ENCODE results near the gene GAB1. TPM values are rescaled to one million over a fixed set of nuclear protein-coding genes. Genes with fewer than 3 reads are reported as not detected.

Gene GAB1
- total RNA-seq, 1 donor from 2014 or later, result 29.0 TPM

GRCh38 chr4:143356493-143356892 lies 19.8 kb downstream of the GAB1 start:
- no peak for DNase-seq (ENCODE audit: extremely low spot score in 2 of 2)
- peak overlapping the region in 1 of 2 donors; percentile 2 for H3K4me3 ChIP-seq
- no peaks in the 10 kb centered on the region for H3K36me3 ChIP-seq
- H3K9me3 ChIP-seq, result no peaks in the 10 kb centered on the region
- peaks cover 85% of the 10 kb centered on the region for H3K4me1 ChIP-seq
- peak overlapping the region; percentile 5 for H3K27ac ChIP-seq
- H3K27me3 ChIP-seq, result no peaks in the 10 kb centered on the region
- intact Hi-C loops (cut with DNase I), result no loop called here
- TF ChIP-seq POLR2A (IDR thresholded peaks at IDR 0.05) (no peak), CTCF (IDR thresholded peaks at IDR 0.05) (no peak), POLR2AphosphoS5 (IDR thresholded peaks at IDR 0.05; ENCODE audit: insufficient read depth in 1 of 2, low read depth in 1 of 2) (no peak)

- DNase-seq (ENCODE audit: extremely low spot score in 2 of 2), result no peak
- Histone ChIP-seq H3K4me3 (no peak overlapping the region), H3K27ac (peak overlapping the region; percentile 5), H3K36me3 (no peaks in the 10 kb centered on the region), H3K4me1 (peaks cover 81% of the 10 kb centered on the region), H3K9me3 (no peaks in the 10 kb centered on the region), H3K27me3 (no peaks in the 10 kb centered on the region)
- intact Hi-C loops (cut with DNase I), result no loop called here
- TF ChIP-seq POLR2A (IDR thresholded peaks at IDR 0.05), result no peak
- TF ChIP-seq POLR2AphosphoS5 (IDR thresholded peaks at IDR 0.05; ENCODE audit: insufficient read depth in 1 of 2, low read depth in 1 of 2), result no peak
- no peak for TF ChIP-seq CTCF (IDR thresholded peaks at IDR 0.05)
Measured at GRCh38 chr4:143357161-143357845, 20.6 kb downstream of the GAB1 start.

- Histone ChIP-seq H3K27ac (peak overlapping the region; percentile 5), H3K9me3 (no peaks in the 10 kb centered on the region), H3K27me3 (no peaks in the 10 kb centered on the region), H3K36me3 (no peaks in the 10 kb centered on the region), H3K4me3 (no peak overlapping the region), H3K4me1 (peaks cover 74% of the 10 kb centered on the region)
- DNase-seq (ENCODE audit: extremely low spot score in 2 of 2), result no peak
- TF ChIP-seq POLR2A (IDR thresholded peaks at IDR 0.05) (no peak), CTCF (IDR thresholded peaks at IDR 0.05) (no peak), POLR2AphosphoS5 (IDR thresholded peaks at IDR 0.05; ENCODE audit: insufficient read depth in 1 of 2, low read depth in 1 of 2) (no peak)
- intact Hi-C loops (cut with DNase I), result no loop called here
Measured at GRCh38 chr4:143358419-143358818, 21.7 kb downstream of the GAB1 start.

- TF ChIP-seq CTCF (IDR thresholded peaks at IDR 0.05), result no peak
- no peak for TF ChIP-seq POLR2A (IDR thresholded peaks at IDR 0.05)
- peak in 1 of 2 donors; percentile 84 for TF ChIP-seq POLR2AphosphoS5 (IDR thresholded peaks at IDR 0.05; ENCODE audit: insufficient read depth in 1 of 2, low read depth in 1 of 2)
- intact Hi-C loops (cut with DNase I), result no loop called here
- Histone ChIP-seq H3K27me3 (no peaks in the 10 kb centered on the region), H3K4me1 (peaks cover 68% of the 10 kb centered on the region), H3K36me3 (no peaks in the 10 kb centered on the region), H3K4me3 (no peak overlapping the region), H3K9me3 (no peaks in the 10 kb centered on the region), H3K27ac (peak overlapping the region; percentile 5)
- DNase-seq (ENCODE audit: extremely low spot score in 2 of 2), result no peak
Measured at GRCh38 chr4:143358923-143359643, 22.4 kb downstream of the GAB1 start.

Data from vagina (tissue), 2 donors.